Panc1 (cell line): ENCODE data around the gene CNOT3.

Experiments used
- CTCF ChIP-seq: fragments of 450-650 bp; IDR thresholded peaks from 2 replicates; pipeline ENCODE4 v1.5.1; 2017; ENCODE audit warnings: mild to moderate bottlenecking
- POLR2AphosphoS5 ChIP-seq: IDR thresholded peaks from 2 replicates; pipeline ENCODE4 v1.6.1; 2012; ENCODE audit warnings: mild to moderate bottlenecking, low read depth, low read length, moderate library complexity
- SIN3A ChIP-seq: IDR thresholded peaks from 2 replicates; pipeline ENCODE4 v1.6.1; 2012; ENCODE audit warnings: low read depth, mild to moderate bottlenecking, low read length, moderate library complexity, borderline replicate concordance; ENCODE audit not compliant: insufficient read depth

- no peak for TF ChIP-seq POLR2AphosphoS5
- no peak for TF ChIP-seq SIN3A
- no peak for TF ChIP-seq CTCF
Observed at GRCh38 chr19:54186934-54187381, 49.4 kb downstream of the CNOT3 start.
